AG09309 (cell line): ENCODE results near the gene ELOVL1.

Source experiments
- DNase-seq: peaks from one replicate; pipeline ENCODE4 v3.0.0-alpha.2; 2010; ENCODE audit warnings: low read depth
- H3K4me3 ChIP-seq: 2 replicates; pipeline ENCODE4 v1.5.1; 2011; ENCODE audit warnings: mild to moderate bottlenecking, low read depth, low read length, moderate library complexity; ENCODE audit not compliant: control insufficient read depth
- TF ChIP-seq, protein P1 (sequence below): IDR thresholded peaks from 2 replicates; pipeline ENCODE4 v1.5.1; 2011; ENCODE audit warnings: mild to moderate bottlenecking, low read depth, low read length, inconsistent platforms; ENCODE audit not compliant: insufficient read depth, control insufficient read depth; ENCODE audit errors: missing control alignments

The ELOVL1 gene

DNA sequence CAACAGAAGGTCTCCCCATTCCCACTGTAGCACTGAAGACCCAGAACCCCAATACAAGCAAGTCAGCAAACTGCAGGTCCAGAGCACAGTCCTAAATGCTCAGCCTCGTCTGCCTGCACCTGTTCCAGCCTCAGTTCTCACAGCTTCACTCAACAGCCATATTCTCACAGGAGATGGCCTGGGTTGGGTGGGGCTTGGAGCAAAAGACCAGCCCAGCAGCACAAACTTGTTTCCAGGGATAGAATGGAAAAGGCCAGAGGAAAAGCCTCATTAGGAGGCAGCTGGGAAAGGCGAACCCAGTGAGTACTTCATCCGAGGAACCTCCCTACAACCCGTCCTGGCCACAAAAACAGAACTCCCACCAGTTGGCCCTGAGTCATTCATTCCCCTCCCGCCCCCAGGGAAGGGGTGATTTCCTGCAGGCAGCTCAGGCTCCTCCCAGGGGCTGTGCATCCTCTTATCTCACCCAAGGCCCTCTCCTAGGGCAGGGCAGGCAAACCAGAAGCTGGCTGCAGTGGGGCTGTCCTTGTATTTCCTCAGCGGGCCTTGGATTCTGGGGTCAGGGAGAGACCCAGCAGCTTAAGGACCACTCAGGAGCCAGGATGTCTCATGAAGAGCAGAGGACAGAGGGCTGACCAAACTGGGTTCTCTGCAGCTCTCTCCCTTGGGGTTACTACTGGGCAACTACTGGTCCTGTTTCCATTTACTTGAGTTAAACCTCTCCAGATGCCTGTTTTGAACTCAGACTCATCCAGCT is 37.6 kb downstream of the ELOVL1 start:
- no peak for DNase-seq
- TF ChIP-seq, protein P1, sequence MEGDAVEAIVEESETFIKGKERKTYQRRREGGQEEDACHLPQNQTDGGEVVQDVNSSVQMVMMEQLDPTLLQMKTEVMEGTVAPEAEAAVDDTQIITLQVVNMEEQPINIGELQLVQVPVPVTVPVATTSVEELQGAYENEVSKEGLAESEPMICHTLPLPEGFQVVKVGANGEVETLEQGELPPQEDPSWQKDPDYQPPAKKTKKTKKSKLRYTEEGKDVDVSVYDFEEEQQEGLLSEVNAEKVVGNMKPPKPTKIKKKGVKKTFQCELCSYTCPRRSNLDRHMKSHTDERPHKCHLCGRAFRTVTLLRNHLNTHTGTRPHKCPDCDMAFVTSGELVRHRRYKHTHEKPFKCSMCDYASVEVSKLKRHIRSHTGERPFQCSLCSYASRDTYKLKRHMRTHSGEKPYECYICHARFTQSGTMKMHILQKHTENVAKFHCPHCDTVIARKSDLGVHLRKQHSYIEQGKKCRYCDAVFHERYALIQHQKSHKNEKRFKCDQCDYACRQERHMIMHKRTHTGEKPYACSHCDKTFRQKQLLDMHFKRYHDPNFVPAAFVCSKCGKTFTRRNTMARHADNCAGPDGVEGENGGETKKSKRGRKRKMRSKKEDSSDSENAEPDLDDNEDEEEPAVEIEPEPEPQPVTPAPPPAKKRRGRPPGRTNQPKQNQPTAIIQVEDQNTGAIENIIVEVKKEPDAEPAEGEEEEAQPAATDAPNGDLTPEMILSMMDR, result no peak
- H3K4me3 ChIP-seq, result no peak overlapping the region

DNA sequence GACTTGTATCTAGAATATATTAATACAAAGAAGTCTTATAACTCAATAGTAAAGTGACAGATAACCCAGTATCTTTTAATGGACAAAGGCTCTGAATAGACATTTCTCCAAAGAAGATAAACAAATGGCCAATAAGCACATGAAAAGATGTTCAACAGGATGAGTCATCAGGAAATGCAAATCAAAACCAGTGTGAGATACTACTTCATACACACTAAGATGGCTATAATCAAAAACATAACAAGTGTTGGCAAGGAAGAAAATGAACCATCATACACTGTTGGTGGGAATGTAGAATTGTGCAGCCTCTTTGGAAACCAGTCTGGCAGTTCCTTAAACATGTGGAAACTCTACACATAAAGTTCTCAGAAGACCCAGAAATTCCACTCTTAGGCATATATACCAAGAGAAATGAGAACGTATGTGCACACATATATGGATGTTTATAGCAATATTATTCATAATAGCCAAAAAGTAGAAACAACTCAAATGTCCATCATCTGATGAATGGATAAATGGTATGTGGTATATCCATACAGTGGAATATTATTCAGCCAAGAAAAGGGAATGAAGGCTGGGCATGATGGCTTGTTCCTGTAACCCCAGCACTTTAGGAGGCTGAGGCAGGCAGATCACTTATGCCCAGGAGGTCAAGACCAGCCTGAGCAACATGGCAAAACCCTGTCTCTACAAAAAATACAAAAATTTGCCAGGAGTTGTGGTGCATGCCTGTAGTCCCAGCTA is 40.1 kb downstream of the ELOVL1 start:
- H3K4me3 ChIP-seq, result no peak overlapping the region
- DNase-seq, result no peak
- TF ChIP-seq, protein P1, result no peak

DNA sequence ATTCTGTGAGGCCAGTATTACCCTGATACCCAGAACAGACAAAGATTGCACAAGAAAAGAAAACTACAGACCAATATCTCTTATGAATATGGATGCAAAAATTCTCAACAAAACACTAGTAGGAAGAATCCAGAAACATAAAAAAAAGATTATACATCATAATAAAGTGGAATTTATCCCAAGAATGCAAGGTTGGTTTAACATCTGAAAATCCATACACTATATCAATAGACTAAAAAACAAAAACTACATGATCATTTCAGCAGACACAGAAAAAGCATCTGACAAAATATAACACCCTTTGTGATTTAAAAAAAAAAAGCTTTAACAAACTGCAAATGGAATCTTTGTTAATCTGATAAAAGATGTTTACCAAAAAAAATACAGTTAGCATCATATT is 42.4 kb downstream of the ELOVL1 start:
- DNase-seq, result no peak
- TF ChIP-seq, protein P1, result no peak
- H3K4me3 ChIP-seq, result no peak overlapping the region

DNA sequence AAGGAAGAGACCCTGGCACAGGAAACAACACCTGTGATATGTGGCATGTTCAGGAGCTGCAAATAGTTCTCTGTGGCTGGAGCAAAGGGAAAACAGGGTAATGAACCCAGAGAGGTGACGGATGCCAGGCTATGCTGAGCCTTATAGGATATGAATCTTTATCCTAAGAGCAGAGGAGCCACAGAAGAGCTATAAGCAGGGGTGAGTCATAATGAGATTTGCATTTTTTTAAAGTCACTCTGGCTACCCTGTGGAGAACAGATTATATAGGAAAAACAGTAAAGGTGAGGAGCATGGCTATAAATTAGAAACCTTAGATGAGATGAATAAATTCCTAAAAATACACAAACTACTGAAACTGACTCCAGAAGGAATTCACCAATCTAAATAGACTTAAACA is 43.0 kb downstream of the ELOVL1 start:
- TF ChIP-seq, protein P1, result no peak
- no peak overlapping the region for H3K4me3 ChIP-seq
- DNase-seq, result no peak

DNA sequence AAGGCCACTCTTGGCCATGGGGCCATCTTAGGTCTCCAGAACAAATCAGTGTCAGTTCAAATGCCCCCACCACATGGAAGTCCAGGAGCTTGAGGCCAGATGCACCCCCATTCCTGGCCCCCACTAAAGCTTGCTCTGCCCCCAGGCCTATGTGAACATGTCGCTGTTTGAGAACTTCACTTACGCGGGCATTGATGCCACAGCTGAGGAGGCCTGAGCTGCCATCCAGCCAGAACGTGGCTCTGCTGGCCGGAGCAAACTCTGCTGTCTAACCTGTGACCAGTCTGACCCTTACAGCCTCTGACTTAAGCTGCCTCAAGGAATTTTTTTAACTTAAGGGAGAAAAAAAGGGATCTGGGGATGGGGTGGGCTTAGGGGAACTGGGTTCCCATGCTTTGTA is 45.3 kb downstream of the ELOVL1 start:
- DNase-seq, result no peak
- no peak overlapping the region for H3K4me3 ChIP-seq
- TF ChIP-seq, protein P1, result no peak

DNA sequence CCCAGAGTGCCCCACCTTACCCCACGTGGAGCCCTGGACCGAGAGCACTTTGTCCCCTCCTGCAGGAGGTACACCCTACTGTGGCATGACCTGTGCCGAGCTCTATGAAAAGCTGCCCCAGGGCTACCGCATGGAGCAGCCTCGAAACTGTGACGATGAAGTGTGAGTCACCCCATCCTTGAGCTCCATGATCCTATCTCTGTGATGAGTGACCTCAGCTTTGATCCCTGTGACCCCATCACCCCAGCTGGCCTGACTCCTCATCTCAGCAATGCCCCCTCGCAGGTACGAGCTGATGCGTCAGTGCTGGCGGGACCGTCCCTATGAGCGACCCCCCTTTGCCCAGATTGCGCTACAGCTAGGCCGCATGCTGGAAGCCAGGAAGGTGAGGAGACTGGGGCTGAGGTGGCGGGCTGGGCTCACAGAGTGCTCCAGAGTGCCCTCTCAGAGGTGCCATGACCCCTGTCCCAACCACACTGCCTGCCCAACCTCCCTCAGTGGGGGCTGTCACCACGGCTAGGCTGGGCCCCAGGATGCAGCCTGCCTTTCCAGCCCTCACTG is 46.4 kb downstream of the ELOVL1 start:
- TF ChIP-seq, protein P1, result no peak
- no peak for DNase-seq
- no peak overlapping the region for H3K4me3 ChIP-seq
